Choroid plexus epithelial cell (primary cell): Measurements from ENCODE around the gene NEUROG1.

ENCODE experiments used
- DNase-seq: peaks from one replicate; pipeline ENCODE4 v3.0.0-alpha.2; 2010; ENCODE audit warnings: low read depth
- H3K4me3 ChIP-seq: 2 replicates; pipeline ENCODE4 v1.5.1; 2011; ENCODE audit warnings: low read depth, mild to moderate bottlenecking, control low read depth, low read length, moderate library complexity
- TF ChIP-seq, protein P1 (sequence below): conservative IDR thresholded peaks from 2 replicates; pipeline ENCODE4 v1.5.1; 2011; ENCODE audit warnings: low read depth, mild to moderate bottlenecking, control low read depth, inconsistent platforms, low read length, moderate library complexity

NEUROG1 gene

DNA sequence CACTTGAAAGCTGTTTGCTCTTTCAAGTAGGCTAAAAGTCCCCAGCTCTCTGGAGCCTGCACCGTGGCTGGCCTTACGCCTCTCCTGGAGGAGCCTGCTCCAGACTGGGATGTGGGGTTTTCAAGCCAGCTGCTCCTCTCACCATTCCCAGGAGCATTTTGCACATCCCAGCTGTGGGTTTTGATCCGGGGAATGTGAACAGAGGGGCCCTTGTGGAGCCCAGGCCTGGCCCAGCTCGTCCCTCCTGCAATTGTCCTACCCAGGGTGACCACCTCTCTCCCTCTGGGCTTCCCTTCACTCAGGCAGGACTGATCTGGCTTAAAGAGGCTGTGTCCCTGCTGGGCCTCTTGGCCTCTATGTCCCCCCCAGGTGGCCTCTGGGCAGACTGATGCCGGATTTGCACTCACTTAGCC, 51.1 kb downstream of the NEUROG1 start:
- DNase-seq: no peak
- TF ChIP-seq, protein P1, sequence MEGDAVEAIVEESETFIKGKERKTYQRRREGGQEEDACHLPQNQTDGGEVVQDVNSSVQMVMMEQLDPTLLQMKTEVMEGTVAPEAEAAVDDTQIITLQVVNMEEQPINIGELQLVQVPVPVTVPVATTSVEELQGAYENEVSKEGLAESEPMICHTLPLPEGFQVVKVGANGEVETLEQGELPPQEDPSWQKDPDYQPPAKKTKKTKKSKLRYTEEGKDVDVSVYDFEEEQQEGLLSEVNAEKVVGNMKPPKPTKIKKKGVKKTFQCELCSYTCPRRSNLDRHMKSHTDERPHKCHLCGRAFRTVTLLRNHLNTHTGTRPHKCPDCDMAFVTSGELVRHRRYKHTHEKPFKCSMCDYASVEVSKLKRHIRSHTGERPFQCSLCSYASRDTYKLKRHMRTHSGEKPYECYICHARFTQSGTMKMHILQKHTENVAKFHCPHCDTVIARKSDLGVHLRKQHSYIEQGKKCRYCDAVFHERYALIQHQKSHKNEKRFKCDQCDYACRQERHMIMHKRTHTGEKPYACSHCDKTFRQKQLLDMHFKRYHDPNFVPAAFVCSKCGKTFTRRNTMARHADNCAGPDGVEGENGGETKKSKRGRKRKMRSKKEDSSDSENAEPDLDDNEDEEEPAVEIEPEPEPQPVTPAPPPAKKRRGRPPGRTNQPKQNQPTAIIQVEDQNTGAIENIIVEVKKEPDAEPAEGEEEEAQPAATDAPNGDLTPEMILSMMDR: no peak
- H3K4me3 ChIP-seq: no peak overlapping the region
